Stimulated activated CD8-positive, alpha-beta memory T cell treated with anti-CD3 and anti-CD28 coated beads, Interleukin-15, amount 100 ng/mL, for 1 hour (primary cell): Measurements from ENCODE around the gene TLCD3A.
"Not testable (repeated sequence)": the region's sequence is repeated elsewhere in the genome, so short reads cannot be mapped to it uniquely, and the experiment has no call there.

Experiments used
- DNase-seq: peaks from one replicate; pipeline ENCODE4 v3.0.0-alpha.2; 2020; ENCODE audit warnings: low read depth

TLCD3A gene

DNA sequence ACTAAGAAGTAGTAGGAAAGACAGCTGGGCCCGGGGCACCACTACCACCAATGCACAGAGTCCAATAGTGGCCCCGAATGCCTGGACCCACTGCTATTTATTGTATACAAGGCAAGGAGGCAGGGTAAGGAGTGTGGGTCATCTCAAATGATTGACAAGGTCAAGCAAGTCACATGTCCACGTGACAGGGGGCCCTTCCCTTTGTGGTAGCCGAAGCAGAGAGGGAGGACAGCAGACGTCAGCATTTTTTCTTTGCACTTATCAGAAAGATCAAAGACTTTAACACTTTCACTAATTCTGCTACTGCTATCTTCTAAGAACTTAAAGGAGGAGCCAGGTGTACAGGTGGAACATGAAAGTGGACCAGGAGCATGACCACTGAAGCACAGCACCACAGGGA lies 24.3 kb upstream of the TLCD3A start:
- DNase-seq, result no peak

DNA sequence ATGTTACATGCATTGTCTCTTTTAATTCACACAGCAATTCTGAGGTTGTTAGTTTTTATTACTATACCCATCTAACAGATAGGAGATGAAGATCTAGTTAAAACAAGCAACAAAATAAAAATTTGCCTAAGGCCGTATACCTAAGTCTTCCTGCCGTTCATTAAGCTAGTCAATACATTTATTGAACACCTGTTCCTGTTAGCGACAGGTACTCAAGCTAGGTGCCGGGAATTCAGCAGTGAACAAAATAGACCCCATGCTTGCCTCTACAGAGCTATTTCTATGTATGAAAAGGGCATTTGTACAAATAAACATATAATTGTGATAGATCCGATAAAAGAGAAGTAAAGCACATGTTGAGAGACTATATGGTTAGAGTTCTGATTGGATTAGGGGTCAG lies 14.3 kb upstream of the TLCD3A start:
- DNase-seq, result no peak

DNA sequence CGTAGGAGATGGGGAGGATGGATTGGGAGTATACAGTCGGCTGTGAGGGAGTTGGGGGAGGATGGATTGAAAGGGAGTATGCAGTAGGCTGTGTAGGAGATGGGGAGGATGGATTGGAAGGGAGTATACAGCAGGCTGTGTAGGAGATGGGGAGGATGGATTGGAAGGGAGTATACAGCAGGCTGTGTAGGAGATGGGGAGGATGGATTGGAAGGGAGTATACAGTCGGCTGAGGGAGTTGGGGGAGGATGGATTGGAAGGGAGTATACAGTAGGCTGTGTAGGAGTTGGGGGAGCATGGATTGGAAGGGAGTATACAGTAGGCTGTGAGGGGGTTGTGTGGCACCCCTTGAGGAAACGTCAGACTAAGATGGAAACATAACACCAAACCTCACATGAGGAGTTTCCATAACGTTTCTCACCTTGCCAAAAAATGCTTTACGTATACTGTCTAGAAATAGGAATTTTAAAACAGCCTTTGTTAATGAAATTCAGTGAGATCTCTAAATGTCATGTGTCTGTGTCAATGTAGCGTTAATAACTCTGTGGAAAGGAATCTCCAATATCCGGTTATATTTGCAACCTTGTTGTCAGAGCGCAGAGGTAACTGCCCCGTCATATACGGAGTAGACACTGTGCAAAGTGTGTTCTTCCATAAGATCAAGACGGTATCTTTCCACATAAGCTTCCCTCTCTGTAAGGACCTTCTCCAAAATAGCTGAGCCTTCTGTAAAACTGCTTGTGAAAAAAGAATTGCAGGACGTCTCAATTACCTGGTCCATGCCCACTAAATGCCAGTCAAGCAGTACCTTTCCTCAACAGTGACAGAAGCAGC lies 11.5 kb upstream of the TLCD3A start:
- no peak for DNase-seq

DNA sequence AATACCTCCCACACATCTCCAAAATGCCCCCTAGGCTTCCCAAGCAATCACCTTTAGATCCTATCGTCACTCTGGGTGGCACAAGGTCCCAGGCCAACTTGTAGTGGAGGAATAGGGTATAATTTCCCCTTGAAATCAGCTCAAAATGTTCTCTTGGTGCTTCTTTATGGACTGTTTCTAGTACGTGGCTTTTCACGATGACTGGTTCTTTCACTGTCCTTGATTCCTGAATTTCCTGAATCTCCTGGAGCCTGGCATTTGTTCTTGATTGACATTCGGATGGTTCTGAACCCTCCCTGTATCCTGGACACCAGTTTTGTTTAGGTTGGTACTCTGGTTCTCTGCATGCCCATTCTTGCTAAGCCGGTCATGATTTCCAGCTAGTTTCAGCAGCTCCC lies 10.9 kb upstream of the TLCD3A start:
- DNase-seq, result no peak

DNA sequence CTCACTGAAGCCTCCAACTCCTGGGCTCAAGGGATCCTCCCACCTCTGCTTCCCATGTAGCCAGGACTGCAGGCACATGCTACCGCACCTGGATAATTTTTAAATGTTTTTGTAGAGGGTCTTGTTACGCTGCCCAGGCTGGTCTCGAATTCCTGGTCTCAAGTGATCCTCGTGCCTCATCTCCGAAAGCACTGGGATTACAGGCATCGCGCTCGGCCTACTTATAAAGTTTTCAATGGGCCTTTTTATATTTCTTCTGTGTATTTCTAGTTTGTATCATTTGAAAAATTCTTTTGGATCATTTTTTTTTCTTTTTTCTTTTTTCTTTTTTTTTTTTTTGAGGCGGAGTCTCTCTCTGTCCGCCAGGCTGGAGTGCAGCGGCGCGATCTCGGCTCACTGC lies 7.3 kb upstream of the TLCD3A start:
- no peak for DNase-seq

DNA sequence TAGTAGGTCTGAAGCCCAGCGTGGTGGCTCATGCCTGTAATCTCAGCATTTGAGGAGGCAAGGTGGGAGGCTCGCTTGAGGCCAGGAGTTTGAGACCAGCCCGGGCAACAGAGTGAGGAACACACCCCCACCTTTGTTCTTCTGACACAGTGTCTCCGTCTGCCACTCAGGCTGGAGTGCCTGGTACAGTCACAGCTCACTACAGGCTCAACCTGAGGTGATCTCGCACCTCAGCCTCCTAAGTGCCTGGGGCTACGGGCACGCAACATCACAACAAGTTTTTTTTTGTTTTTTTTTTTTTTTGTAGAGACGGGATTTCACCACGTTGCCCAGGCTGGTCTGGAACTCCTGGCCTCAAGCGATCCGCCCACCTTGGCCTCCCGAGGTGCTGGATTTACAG lies 6.7 kb upstream of the TLCD3A start:
- no peak for DNase-seq

DNA sequence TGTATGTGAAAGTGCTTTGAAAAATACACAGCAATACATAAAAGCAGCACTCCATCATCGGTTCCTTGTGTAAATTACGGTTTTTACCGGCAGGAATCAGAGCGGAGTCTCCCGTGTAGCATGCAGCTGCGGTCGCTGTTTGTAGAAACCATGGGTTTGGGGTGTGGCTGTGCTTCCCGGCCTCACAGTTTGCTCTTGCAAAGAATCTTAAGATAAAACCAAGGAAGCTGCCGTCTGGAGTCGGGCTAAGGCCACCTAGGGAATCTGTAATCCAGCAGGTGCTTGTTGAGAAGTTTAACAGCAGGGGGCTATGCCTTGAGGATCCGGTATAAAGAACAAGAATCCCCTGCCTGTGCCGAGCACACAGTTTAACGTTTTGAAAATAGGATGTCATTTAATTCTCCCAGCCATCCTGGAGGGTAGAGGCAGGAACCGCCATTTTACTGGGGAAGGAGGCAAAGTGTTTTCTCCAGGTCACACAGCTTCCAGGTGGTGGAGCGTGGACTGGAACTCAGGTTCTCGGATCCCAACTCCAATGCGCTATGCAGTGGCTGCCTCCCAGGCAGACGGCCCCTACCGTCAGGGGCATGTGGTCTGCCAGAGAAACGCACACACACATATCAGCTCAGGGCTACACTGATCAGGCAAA lies 6.0 kb upstream of the TLCD3A start:
- DNase-seq, result no peak

DNA sequence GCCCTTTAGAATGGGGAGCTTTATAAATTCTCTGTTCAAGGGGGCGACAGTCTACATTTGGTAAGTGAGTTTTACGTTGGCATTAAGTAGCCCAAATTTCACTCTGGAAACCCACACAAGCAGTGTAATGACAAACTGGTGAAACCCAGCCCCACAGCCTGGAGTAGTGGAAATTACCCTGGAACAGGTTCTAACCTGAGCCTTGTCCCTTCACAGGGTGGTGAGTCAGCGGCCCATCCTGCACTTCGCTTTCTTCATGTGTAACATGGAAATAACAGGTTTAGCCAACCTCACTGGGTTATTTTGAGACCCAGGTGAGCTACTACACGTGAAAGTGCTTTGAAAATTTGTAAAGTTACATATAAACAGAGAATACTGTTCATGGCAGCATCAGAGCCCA lies 3.5 kb upstream of the TLCD3A start:
- DNase-seq, result no peak

DNA sequence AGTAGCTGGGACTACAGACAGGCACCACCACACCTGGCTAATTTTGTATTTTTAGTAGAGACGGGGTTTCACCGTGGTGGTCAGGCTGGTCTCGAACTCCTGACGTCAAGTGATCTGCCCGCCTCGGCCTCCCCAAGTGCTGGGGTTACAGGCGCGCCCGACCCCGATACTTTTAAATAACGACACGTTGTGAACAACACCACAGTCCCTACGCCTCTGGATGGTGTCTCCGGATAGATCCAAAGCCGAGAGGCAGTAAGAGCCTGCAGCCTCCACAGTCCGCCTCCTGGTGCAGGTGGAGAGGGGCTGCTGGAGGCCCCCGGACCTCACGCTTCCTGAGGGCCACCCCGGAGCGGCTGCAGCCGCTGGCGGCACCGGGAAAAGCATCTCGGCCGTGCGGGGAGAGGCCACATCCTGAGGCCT lies 741 bp upstream of the TLCD3A start:
- no peak for DNase-seq

DNA sequence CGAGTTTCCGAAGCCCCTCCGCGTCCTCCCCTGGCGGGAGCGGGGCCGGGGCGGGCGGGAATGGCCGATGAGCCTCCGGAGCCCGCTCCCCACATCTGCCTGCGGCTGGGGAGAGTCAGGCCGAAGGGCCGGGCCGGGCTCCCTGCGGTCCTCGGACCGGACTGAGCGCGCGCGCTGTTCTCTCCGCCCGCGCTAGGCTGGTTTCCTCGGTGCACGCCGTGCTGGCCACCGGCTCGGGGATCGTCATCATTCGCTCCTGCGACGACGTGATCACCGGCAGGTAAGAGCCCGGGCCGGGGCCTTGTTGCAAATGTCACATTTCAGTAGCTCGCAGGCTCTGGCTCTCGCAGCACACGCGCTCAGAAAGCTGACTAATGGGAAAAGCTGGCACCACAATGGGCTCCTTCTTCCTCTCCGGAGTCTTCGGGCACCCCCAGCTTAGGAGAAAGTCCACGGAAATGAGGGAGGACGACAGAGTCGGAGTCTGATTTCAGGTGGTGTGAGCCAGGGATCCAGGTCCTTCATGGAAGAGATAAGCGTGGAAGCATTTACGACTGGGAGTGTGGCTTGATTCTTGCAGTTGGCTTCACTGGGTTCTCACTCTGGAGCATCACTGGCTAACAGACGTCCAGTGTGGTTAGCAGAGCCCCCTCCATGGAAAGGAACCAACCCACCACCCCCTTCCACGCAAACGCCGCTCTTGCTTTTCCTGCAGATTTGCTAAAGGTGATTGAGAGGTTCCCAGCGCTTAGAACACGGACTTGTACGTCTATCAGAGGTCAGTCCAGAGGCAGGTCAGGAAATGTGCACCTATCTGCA lies 715 bp downstream of the TLCD3A start:
- no peak for DNase-seq

DNA sequence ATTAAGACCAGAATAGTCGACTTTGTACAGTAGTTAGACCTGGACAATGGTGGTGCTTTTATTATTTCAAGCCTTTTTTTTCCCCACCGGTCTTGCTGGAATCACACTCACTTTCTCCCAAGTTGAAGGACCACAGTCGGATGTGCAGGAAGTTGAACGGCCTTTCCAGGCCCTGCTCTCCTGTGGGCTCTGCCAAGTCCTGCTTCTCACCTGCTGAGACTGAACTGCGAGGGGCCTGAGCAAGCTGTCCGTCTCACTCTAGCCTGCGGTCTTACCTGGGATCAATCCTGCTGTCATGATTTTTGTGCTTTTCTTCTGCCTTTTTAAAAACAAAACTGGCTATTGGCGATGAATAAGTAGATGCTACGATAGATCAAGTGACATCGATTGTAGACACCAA lies 1.3 kb downstream of the TLCD3A start:
- no peak for DNase-seq

DNA sequence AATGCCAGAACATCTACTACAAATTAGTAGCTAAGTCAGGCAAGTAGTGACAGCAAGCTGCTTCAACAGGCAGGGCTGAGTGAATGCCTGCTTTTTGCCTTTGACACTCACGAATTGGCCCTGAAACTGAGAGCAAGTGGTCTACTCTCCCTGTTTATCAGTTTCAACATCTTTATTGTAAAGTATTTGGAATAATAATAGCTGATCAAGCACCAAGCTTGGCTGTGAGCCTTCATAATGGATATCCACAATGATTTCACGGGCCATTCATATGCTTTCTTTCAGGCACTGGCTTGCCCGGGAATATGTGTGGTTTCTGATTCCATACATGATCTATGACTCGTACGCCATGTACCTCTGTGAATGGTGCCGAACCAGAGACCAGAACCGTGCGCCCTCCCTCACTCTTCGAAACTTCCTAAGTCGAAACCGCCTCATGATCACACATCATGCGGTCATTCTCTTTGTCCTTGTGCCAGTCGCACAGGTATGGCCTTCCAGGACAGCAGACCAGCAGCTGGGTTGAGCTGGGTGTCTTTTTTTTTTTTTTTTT lies 5.2 kb downstream of the TLCD3A start:
- no peak for DNase-seq

DNA sequence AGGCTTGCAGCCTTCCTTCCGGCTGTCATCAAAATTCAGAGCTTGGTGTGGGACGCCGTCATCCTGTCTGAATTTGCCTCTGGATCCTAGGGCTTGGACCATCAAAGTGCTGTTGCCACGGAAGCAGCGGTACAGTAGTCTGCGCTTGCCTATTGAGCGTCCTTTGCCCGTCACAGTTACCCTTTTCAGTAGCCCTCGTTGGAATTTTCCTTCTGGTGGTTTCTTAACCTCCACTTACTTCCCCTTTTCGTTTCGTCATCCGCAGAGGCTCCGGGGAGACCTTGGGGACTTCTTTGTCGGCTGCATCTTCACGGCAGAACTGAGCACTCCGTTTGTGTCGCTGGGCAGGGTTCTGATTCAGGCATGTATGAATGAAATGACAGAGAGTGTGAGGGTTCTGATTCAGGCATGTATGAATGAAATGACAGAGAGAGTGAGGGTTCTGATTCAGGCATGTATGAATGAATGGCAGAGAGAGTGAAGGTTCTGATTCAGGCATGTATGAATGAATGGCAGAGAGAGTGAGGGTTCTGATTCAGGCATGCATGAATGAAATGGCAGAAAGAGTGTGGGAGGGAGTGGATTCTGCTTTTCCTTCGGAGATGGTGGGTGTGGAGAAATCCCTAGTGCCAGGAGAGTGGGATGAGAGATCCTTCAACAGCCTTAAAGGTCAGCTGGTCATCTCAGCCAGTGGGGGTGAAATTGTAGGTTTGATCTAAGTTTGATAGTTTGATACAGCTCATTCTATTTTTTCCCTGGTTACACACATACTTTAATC lies 8.0 kb downstream of the TLCD3A start:
- no peak for DNase-seq

DNA sequence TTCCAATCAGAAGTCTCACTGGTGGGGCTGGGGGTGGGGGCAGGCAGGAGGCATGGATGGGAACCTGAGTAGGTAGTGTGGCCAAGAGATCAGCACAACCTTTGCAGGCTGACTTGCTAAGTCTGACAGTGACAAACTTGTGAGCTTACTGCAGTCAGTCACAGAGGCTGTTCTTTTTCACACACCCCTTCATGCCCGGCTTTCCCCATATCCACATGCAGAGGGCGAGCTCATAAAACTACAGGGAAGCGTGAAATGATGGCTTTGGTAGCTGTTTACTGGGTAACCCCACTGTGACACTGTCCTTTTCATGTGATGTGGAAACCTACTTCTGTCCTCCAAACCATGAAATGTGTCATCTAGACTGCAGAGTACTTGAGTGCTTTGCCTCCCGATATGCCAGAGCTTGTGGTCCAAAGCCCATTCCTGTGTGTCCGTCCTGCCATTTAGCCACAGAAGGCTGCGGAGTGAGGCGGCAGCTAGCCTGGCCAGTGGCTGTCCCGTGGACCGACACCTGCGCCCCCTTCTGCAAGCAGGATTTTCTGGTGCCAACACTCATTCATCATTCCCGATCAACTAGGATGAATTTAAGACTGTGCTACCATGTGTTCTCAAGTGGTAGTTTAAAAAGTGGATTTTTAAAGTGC lies 9.9 kb downstream of the TLCD3A start:
- DNase-seq, result no peak

DNA sequence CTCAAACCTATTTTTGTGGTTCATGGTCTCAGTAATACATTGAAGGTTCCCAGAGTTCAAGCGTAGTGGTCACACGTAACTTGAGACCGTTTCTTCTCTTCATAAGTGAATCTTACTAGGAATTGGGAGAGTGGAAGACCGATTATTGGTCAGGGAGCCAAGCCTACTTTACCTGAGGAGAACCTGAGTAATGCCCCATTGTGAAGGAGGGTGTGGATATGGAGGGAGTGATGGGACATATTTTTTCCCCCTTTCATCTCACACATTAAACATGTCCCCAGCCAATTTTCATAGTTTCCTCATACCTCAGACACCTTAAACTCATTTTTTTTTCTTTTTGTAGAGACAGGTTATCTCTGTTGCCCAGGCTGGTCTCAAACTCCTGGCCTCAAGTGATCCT lies 10.7 kb downstream of the TLCD3A start:
- no peak for DNase-seq

DNA sequence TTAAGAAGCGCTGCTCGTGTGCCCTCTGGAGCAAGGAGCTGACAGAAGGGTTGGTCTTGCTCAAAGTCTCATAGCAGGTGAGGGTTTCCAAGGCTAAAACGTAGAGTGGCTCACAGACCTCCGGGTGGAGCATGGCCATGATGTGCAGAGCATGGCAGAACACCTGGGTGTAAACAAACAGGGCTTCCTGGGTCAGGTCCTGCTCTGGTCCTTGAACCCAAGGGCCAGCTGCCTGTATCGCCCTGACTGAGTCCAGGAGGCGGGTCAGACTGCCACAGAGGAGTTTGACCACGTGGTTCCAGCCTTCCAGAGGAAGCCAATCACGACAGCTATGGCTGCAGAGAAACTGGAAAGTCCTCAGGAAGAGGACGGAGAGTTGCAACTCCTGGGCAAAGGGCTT lies 12.5 kb downstream of the TLCD3A start:
- no peak for DNase-seq

DNA sequence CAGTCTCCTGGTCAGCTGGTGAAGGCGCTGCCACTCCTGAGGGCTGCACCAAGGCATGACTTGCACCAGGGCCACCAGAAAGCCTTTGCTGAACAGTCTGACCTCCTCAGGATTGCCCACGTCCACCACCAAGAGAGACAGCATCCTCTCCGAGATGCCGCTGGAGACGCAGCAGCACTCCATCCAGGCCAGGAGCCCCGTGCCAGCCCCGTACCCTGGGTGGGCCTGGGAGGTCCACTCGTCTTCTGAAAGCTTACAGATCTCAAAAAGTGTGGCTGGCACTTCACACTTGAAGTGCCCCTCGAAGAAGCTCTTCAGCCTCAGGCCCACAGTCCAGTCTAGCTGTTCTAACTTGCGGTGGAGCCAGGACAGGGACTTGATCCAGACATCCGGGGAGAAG lies 13.0 kb downstream of the TLCD3A start:
- DNase-seq, result no peak

DNA sequence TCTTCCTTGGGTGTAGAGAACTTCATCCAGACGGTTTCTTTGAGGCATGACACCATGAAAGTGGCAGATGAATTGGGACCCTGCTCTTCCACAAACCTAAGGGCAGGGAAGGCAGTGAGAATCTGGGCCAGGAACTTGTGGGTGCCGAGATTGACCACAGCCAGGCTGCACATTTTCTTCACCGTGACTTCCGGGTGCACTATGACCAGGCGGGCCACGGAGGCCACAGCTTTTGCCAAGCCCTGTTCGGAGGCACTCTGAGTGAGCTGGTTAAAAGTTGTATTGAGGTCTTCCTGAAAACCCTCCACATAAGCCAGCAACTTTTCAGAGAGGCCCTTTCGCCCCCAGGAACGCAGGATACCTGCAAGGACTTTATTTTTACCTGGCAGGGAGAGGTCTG lies 13.8 kb downstream of the TLCD3A start:
- DNase-seq, result no peak

DNA sequence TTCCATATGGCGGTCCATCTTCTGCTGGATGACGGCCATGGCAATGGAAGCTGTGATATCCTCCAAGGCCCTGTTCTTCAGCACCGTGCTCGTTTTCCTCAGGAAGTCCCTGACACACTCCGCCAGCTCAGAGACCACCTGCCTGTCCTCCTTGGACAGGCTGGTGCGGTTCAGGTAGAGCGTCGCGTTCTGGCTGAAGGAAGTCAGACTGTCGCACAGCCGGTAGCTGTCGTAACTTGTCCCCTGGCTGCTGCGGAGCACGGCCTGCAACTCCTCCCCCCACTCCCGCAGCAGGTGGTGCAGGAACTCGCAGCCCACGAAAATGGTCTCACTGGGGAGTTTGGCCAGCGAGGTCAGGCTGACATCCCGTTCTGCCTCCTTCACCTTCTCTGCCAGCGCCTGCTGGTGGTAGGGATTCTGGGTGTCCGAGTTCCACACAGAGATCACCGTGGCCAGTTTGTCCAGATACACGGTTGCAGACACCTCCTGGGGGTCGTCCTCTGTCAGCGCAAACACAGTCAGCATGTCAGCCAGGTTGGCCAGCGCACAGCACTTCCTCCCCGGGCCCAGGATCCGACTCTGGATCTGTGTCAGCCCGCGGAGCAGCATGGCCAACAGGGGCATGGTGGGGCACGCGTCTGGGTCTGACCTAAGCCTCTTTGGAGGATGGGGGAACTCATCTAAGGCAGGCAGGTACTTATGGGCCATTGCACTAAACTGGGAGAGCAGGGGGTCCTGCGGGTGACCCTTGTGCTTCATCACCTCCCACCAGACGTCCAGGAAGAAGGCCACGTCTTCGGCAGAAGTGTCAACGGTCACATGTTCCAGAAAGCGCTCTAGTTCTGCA lies 14.6 kb downstream of the TLCD3A start:
- no peak for DNase-seq

DNA sequence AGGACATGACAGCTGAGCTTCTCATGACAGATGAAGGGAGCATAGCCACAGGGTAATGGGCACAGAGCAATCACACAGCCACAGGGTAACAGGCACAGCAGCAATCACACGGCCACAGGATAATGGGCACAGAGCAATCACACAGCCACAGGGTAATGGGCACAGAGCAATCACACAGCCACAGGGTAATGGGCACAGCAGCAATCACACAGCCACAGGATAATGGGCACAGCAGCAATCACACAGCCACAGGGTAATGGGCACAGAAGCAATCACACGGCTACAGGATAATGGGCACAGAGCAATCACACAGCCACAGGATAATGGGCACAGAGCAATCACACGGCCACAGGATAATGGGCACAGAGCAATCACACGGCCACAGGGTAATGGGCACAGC lies 16.2 kb downstream of the TLCD3A start:
- DNase-seq, result not testable (repeated sequence)
